Measurements from ENCODE around the gene TMEM175.

The TMEM175 gene

DNA sequence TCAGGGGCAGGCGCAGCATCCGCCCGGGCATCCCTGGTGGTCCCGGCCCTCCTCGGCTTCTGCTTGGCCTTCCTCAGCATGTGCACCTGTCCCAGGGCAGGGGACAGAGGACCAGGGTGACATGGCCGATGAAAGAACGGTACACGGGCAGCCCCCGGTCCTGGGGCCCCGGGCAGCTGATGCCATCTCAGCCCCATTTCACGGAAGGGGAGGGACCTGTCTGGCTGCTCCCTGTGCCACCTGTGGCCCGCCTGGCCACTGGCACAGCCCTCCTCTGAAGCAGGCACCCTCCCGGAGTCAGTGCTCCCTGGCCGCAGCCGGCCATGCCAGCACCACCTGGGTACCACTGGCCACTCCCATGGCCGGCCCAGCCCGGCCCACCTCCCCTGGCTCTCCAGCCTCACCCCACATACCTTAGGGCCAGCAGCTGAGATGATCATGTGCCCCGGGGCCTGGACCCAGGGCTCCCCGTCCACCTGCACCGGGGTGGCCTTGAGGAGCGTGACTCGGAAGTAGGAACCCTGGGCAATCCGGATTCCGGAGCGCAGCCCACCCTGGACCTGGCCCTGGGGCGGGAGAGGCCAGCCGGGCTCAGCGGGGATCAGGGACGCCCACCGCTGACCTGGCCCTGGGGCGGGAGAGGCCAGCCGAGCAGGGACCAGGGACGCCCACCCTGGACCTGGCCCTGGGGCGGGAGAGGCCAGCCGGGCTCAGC, 28.5 kb downstream of the TMEM175 start:
- no peak overlapping the region for H3K4me3 ChIP-seq (ENCODE audit: low read depth, low read length)
- DNase-seq (ENCODE audit: low read depth): no peak
- TF ChIP-seq, protein P1, sequence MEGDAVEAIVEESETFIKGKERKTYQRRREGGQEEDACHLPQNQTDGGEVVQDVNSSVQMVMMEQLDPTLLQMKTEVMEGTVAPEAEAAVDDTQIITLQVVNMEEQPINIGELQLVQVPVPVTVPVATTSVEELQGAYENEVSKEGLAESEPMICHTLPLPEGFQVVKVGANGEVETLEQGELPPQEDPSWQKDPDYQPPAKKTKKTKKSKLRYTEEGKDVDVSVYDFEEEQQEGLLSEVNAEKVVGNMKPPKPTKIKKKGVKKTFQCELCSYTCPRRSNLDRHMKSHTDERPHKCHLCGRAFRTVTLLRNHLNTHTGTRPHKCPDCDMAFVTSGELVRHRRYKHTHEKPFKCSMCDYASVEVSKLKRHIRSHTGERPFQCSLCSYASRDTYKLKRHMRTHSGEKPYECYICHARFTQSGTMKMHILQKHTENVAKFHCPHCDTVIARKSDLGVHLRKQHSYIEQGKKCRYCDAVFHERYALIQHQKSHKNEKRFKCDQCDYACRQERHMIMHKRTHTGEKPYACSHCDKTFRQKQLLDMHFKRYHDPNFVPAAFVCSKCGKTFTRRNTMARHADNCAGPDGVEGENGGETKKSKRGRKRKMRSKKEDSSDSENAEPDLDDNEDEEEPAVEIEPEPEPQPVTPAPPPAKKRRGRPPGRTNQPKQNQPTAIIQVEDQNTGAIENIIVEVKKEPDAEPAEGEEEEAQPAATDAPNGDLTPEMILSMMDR (IDR thresholded peaks at IDR 0.05; ENCODE audit: low read depth, low read length): no peak
- no peak for TF ChIP-seq POLR2A (IDR thresholded peaks at IDR 0.05; ENCODE audit: extremely low read depth, insufficient read length)
- no peak for TF ChIP-seq MYC (IDR thresholded peaks at IDR 0.05; ENCODE audit: low read depth, low read length)
- TF ChIP-seq, protein P2, sequence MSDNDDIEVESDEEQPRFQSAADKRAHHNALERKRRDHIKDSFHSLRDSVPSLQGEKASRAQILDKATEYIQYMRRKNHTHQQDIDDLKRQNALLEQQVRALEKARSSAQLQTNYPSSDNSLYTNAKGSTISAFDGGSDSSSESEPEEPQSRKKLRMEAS (IDR thresholded peaks at IDR 0.05; ENCODE audit: low read depth, low read length): no peak

DNA sequence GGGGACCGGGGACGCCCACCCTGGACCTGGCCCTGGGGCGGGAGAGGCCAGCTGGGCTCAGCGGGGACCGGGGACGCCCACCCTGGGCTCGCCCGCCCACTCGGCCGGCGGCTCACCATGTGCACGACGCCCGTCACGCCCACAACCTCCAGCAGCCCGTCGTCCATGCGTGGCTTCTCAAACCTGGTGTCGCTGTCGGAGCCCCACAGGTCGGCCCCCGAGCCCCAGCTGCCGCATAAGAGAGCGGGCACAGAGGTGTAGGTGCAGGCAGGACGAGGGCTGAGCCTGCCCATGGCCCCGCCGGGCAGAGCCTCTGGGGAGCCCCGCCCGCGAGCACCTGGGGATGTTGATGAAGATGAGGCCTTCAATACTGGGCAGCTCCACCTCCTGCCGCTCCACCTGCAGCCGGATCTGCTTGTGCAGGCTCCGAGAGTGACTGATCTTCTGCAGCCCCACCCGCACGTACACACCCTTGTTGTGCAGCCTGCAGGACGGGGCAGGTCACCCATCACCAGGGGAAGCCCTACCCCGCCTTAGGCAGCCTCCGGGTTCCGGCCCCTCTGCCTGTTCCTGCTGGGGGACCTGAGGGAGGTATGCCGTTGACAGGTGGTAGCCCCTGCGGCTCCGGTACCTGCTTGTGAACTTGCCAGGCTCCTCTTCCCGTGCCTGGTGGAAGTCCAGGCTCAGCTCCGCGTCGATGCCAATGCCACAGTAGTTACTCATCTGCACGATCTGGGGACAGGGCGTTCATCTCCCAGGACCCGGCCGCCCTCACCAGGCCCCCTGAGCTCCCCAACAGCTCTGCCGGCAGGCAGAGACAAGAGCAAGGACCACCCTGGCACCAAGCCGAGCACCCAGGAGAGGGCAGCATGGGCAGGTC, 29.3 kb downstream of the TMEM175 start:
- no peak overlapping the region for H3K4me3 ChIP-seq (ENCODE audit: low read depth, low read length)
- DNase-seq (ENCODE audit: low read depth): no peak
- TF ChIP-seq, protein P2 (IDR thresholded peaks at IDR 0.05; ENCODE audit: low read depth, low read length): no peak
- TF ChIP-seq MYC (IDR thresholded peaks at IDR 0.05; ENCODE audit: low read depth, low read length): no peak
- no peak for TF ChIP-seq POLR2A (IDR thresholded peaks at IDR 0.05; ENCODE audit: extremely low read depth, insufficient read length)
- TF ChIP-seq, protein P1 (IDR thresholded peaks at IDR 0.05; ENCODE audit: low read depth, low read length): no peak

DNA sequence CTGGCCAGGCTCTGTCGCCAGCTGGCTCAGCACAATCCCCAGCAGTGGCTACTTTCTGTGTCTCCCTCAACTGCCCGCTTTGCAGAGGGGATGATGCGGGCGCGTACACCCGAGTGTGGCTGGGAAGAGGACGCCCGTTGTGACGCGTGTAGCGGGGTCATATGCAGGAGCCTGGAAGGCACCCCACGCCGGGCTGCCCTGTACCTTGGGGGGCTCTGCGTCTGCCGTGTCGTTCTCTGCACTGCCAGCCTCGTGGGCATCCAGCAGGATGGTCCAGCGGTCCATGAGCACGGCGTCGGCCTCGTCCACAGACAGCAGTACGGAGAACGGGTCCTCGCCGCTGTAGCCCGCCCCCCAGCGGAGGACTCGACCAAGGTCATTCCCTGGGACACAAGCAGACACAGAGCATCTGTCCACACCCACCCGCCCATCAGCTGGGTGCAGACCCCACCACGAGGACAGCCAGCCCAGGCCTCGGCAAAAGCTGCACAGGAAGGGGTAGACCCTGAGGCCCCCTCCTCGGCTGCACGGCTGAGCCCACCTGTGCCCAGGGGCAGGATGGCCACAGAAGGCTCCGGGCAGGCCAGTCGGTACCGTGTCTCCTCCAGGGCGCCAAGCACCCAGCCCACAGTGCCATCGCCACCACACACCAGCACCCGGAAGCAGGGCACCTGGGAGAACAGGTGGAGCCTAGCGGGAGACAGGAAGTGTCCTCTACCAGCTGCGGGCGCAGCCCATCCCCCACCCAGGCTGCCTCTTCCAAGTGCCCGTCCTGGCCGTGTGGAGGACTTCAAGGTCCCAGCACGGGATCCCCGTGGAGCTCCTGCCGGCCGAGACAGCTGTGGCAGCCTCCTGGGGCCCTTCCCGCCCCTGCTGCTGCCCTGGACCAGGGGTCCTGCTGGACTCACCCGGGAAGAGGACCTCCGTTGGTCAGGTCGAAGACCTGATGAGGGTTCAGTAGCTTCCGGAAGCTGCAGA, 30.3 kb downstream of the TMEM175 start:
- no peak overlapping the region for H3K4me3 ChIP-seq (ENCODE audit: low read depth, low read length)
- no peak for TF ChIP-seq POLR2A (IDR thresholded peaks at IDR 0.05; ENCODE audit: extremely low read depth, insufficient read length)
- TF ChIP-seq MYC (IDR thresholded peaks at IDR 0.05; ENCODE audit: low read depth, low read length): no peak
- TF ChIP-seq, protein P2 (IDR thresholded peaks at IDR 0.05; ENCODE audit: low read depth, low read length): no peak
- TF ChIP-seq, protein P1 (IDR thresholded peaks at IDR 0.05; ENCODE audit: low read depth, low read length): no peak
- DNase-seq (ENCODE audit: low read depth): no peak

DNA sequence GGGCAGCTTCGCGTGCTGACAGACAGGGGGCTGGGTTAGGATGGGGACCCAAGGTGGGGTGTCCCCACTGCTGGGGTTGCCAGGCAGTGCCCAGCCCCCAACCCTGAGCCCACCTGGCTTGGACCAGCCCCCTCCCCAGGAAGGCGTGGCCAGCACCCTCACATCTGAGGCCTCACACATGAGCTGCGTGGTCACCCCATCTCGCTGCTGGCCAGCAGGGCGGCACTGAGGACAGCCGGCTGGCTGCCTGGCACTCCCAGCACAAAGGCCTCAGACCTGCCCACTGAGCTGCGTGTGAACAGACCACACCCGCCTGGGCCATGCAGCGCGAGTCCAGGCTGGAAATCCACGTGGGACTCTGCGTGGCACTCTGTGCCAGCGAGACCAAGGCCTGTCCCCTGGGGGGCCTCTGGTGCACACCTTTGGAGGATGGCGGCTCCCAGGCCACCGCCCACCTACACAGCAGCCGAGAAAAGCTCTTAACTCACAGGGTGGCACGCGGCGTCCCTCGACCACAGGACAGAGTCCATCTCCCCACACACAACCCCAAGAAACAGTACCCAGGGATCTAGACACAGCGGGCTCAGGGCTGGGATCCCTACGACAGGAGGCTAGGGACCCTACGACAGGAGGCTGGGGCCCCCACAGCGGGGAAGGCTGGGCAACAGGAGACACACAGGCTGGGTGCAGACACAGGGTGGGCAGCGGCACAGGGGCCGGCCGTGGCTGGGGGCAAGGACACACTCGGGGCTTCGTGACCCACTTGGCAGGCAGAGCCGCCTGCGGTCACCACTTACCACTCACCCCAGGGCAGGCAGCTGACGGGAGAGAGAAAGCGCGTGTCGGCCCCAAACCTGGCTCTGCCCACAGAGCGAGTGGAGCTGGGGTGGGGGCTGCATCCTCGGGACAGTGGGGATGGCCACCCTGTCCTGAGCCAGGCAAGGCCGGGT, 31.3 kb downstream of the TMEM175 start:
- TF ChIP-seq POLR2A (IDR thresholded peaks at IDR 0.05; ENCODE audit: extremely low read depth, insufficient read length) (no peak), MYC (IDR thresholded peaks at IDR 0.05; ENCODE audit: low read depth, low read length) (no peak)
- TF ChIP-seq, protein P2 (IDR thresholded peaks at IDR 0.05; ENCODE audit: low read depth, low read length): no peak
- TF ChIP-seq, protein P1 (IDR thresholded peaks at IDR 0.05; ENCODE audit: low read depth, low read length): no peak

More for the DNA sequence above, 31.3 kb downstream of the TMEM175 start:
- no peak for DNase-seq (ENCODE audit: low read depth)
- H3K4me3 ChIP-seq (ENCODE audit: low read depth, low read length): no peak overlapping the region
